22Rv1 (cell line): ENCODE results near the gene GBP5.

ENCODE experiments used
- ZFX ChIP-seq: fragments of 450-650 bp; IDR thresholded peaks from 2 replicates; pipeline ENCODE4 v1.6.1; 2017; ENCODE audit warnings: antibody characterized with exemption, borderline replicate concordance
- TF ChIP-seq, protein P1 (sequence below): fragments of 450-650 bp; IDR thresholded peaks from 2 replicates; pipeline ENCODE4 v1.5.1; 2017; ENCODE audit warnings: mild to moderate bottlenecking

GRCh38 chr1:89260566-89261255 is 11.9 kb downstream of the GBP5 start:
- TF ChIP-seq, protein P1, sequence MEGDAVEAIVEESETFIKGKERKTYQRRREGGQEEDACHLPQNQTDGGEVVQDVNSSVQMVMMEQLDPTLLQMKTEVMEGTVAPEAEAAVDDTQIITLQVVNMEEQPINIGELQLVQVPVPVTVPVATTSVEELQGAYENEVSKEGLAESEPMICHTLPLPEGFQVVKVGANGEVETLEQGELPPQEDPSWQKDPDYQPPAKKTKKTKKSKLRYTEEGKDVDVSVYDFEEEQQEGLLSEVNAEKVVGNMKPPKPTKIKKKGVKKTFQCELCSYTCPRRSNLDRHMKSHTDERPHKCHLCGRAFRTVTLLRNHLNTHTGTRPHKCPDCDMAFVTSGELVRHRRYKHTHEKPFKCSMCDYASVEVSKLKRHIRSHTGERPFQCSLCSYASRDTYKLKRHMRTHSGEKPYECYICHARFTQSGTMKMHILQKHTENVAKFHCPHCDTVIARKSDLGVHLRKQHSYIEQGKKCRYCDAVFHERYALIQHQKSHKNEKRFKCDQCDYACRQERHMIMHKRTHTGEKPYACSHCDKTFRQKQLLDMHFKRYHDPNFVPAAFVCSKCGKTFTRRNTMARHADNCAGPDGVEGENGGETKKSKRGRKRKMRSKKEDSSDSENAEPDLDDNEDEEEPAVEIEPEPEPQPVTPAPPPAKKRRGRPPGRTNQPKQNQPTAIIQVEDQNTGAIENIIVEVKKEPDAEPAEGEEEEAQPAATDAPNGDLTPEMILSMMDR = no peak
- TF ChIP-seq ZFX = no peak
